Measurements from ENCODE around the gene SS18L1.

The SS18L1 gene

GRCh38 chr20:62137478-62138203 lies 5.9 kb upstream of the SS18L1 start:
- in situ Hi-C loops (cut with MboI; ENCODE audit: low sequenced_read_pairs, unreplicated experiment) = no loop called here

DNA sequence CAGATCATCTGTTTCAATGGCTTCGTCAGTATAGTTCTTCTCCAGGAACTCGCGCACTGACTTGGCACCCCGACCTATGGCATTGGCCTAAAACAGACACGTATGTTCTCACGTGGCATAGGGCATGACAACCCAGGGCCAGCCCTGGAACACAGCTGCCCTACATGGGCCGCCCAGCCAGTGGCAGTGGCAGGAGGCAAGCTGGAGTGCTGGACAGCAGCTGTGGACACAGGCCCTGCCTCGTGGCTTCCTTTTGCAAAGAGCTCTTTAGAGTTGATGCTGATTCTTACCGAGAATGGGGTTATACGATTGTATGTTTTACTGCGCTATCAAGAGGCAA lies 5.4 kb upstream of the SS18L1 start:
- in situ Hi-C loops (cut with MboI; ENCODE audit: low sequenced_read_pairs, unreplicated experiment) = no loop called here
- TF ChIP-seq, protein P1, sequence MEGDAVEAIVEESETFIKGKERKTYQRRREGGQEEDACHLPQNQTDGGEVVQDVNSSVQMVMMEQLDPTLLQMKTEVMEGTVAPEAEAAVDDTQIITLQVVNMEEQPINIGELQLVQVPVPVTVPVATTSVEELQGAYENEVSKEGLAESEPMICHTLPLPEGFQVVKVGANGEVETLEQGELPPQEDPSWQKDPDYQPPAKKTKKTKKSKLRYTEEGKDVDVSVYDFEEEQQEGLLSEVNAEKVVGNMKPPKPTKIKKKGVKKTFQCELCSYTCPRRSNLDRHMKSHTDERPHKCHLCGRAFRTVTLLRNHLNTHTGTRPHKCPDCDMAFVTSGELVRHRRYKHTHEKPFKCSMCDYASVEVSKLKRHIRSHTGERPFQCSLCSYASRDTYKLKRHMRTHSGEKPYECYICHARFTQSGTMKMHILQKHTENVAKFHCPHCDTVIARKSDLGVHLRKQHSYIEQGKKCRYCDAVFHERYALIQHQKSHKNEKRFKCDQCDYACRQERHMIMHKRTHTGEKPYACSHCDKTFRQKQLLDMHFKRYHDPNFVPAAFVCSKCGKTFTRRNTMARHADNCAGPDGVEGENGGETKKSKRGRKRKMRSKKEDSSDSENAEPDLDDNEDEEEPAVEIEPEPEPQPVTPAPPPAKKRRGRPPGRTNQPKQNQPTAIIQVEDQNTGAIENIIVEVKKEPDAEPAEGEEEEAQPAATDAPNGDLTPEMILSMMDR (IDR thresholded peaks at IDR 0.05; ENCODE audit: borderline replicate concordance, control extremely low read depth, extremely low read depth, insufficient read depth, missing control alignments) = no peak

More at GRCh38 chr20:62137478-62138203, 5.9 kb upstream of the SS18L1 start:
- TF ChIP-seq, protein P1 (IDR thresholded peaks at IDR 0.05; ENCODE audit: borderline replicate concordance, control extremely low read depth, extremely low read depth, insufficient read depth, missing control alignments) = no peak
- no peak for DNase-seq (ENCODE audit: low spot score)

GRCh38 chr20:62138912-62139311 lies 4.7 kb upstream of the SS18L1 start:
- no peak for DNase-seq (ENCODE audit: low spot score)
- TF ChIP-seq, protein P1 (IDR thresholded peaks at IDR 0.05; ENCODE audit: borderline replicate concordance, control extremely low read depth, extremely low read depth, insufficient read depth, missing control alignments) = no peak
- in situ Hi-C loops (cut with MboI; ENCODE audit: low sequenced_read_pairs, unreplicated experiment) = no loop called here

More for the DNA sequence above, 5.4 kb upstream of the SS18L1 start:
- DNase-seq (ENCODE audit: low spot score) = no peak

GRCh38 chr20:62139636-62140035 lies 3.9 kb upstream of the SS18L1 start:
- in situ Hi-C loops (cut with MboI; ENCODE audit: low sequenced_read_pairs, unreplicated experiment) = loop anchor here (10.0 kb wide), 1 partner anchor 125 kb away; no protein-coding TSS in a partner anchor
- no peak for DNase-seq (ENCODE audit: low spot score)
- TF ChIP-seq, protein P1 (IDR thresholded peaks at IDR 0.05; ENCODE audit: borderline replicate concordance, control extremely low read depth, extremely low read depth, insufficient read depth, missing control alignments) = no peak

DNA sequence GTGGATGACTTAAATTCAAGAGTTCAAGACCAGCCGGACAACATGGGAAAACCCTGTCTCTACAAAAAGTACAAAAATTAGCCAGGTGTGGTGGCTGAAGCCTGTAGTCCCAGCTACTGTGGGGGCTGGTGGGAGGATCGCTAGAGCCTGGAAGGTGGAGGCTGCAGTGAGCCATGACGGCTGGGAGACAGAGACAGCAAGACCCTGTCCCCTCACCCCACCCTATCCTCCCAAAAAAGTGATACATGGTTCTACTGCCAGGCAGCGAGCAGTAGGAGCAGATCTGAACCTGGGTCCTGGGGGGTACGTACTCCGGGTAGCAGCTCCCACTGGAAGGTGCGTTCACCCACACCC lies 2.5 kb upstream of the SS18L1 start:
- TF ChIP-seq, protein P1 (IDR thresholded peaks at IDR 0.05; ENCODE audit: borderline replicate concordance, control extremely low read depth, extremely low read depth, insufficient read depth, missing control alignments) = no peak
- DNase-seq (ENCODE audit: low spot score) = no peak
- in situ Hi-C loops (cut with MboI; ENCODE audit: low sequenced_read_pairs, unreplicated experiment) = loop anchor here (10.0 kb wide), 1 partner anchor 126 kb away; no protein-coding TSS in a partner anchor

DNA sequence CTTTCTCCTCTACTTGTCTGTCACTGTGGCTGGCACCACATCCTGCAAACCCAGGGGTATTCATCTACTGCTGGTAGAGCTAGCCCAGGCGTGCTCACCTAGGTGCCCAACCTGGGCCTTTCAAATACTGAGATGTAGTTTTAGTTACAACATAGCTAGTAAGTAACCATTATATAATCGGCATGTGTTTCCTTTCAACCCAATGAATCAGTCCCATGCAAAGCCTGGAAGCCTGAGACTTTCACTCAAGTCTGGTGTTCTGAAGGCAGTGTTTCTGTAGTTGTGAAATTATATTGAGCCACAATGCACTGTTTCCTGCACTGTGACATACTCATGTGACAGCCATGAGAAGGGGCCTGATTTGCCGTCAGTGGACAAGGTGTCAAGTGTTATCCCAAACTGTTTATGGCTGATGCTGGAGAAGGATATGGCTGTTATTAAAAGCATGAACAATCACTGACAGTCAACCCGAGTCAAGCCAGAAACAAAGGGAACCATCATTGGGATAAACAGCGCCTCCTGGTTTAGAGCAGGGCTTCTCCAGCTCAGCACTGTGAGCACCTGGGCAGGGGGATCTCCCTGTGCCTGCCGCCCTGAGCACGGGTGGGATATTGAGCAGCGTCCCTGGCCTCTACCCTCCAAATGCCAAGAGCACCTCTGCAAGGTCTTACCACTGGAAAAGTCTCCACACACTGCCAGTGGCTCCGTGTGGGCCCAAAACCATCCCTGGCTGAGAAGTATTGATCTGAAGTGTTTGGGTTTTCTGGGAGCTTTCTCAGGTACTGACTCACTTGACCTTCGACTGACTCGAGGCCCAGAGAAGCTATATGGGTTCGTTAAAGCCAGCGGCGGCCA lies 1.9 kb upstream of the SS18L1 start:
- no peak for DNase-seq (ENCODE audit: low spot score)
- in situ Hi-C loops (cut with MboI; ENCODE audit: low sequenced_read_pairs, unreplicated experiment) = loop anchor here (10.0 kb wide), 1 partner anchor 127 kb away; no protein-coding TSS in a partner anchor
- TF ChIP-seq, protein P1 (IDR thresholded peaks at IDR 0.05; ENCODE audit: borderline replicate concordance, control extremely low read depth, extremely low read depth, insufficient read depth, missing control alignments) = peak; percentile 36

All from GM13976 (cell line).